Adipocyte (in vitro differentiated cells): Measurements from ENCODE around the gene TTC3.

Experiments
- DNase-seq: peaks from one replicate; pipeline ENCODE4 v3.0.0-alpha.2; 2015; ENCODE audit warnings: low read depth
- H3K27me3 ChIP-seq: replicated peaks from 2 replicates; pipeline ENCODE4 v1.7.0; 2013; ENCODE audit warnings: mild to moderate bottlenecking, low read length, moderate library complexity; ENCODE audit not compliant: control insufficient read depth, insufficient read depth
- H3K36me3 ChIP-seq: 2 replicates; pipeline ENCODE4 v1.7.0; 2013; ENCODE audit warnings: low read length, mild to moderate bottlenecking, moderate library complexity; ENCODE audit not compliant: control insufficient read depth, insufficient read depth, severe bottlenecking
- H3K4me1 ChIP-seq: 2 replicates; pipeline ENCODE4 v1.7.0; 2013; ENCODE audit warnings: mild to moderate bottlenecking, low read length, moderate library complexity; ENCODE audit not compliant: control insufficient read depth, insufficient read depth
- H3K4me3 ChIP-seq: 2 replicates; pipeline ENCODE4 v1.7.0; 2013; ENCODE audit warnings: mild to moderate bottlenecking, low read length, moderate library complexity
- H3K9ac ChIP-seq: 2 replicates; pipeline ENCODE4 v1.7.0; 2013; ENCODE audit warnings: mild to moderate bottlenecking, low read length, moderate library complexity
- H3K9me3 ChIP-seq: 2 replicates; pipeline ENCODE4 v1.7.0; 2013; ENCODE audit warnings: mild to moderate bottlenecking, low read length, moderate library complexity; ENCODE audit not compliant: control insufficient read depth

Gene TTC3

DNA sequence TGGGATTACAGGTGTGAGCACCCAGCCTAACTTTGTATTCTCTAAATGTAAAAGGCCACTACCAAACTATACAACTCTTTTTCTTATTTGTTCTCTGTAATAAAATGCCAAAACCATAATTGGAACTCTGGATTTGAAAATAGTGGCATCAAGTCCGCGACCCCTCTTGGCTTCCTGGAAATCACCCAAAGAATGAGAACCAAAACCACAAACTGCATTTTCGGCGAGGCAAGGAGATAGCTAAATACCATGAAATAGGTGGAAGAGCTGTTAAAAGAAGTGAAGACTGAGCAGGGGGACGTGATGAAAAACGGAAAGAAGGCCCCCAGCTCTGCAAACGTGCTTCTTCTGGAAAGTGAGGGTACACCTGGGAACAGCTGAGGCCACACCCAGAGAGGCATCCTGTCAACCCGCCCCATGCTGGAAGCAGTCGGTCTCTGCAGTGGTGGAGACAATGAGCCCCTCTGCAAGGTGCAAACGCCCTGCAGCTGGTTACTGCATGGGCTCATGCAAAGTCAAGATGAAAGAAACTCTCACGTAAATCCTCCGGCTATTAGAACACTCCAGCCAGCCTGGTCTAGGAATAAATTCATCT, 171.5 kb downstream of the TTC3 start:
- Histone ChIP-seq H3K27me3 (no peaks in the 10 kb centered on the region), H3K4me1 (peaks cover 10% of the 10 kb centered on the region), H3K9ac (no peak overlapping the region), H3K36me3 (peaks cover 14% of the 10 kb centered on the region), H3K4me3 (no peak overlapping the region), H3K9me3 (no peaks in the 10 kb centered on the region)
- no peak for DNase-seq

DNA sequence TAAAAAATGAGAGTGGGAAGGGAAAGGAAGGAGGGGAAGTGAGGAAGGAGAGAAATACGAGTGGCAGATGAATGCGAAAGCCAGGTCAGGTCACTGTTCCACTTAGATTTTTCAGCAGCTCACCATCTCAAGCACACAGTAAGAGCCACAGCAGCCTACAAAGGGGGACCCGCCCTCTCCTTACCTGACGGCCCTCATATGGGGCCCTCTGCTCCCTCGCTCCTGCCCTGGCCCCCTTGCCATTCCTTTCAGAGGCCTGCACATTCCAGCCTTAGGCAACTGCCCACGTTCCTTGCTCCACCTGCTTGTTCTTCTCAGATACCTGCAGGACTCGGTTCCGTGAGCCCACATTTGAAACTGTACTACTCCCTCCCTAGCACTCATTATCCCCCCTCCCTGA, 172.1 kb downstream of the TTC3 start:
- no peak for DNase-seq
- H3K9ac ChIP-seq: no peak overlapping the region
- H3K4me1 ChIP-seq: peaks cover 11% of the 10 kb centered on the region
- no peaks in the 10 kb centered on the region for H3K27me3 ChIP-seq
- peaks cover 13% of the 10 kb centered on the region for H3K36me3 ChIP-seq
- no peaks in the 10 kb centered on the region for H3K9me3 ChIP-seq
- H3K4me3 ChIP-seq: no peak overlapping the region

DNA sequence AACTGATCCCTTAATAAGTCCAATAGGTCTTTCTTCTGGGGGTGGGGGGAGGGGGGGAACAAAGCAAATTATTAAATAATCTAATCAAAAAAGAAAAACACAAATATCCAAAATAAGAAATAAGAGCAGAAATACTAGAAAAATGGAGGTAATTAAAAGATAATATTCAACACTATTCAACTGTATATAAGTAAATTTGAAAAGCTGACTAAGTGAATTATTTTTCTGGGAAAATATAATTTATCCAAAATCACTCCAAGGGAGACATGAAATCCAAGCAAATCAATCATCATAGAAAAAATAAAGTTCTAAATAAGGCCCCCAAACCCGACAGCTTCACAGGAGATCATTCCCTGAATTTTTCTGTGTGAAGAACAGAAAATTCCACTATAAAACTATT, 175.2 kb downstream of the TTC3 start:
- Histone ChIP-seq H3K27me3 (no peaks in the 10 kb centered on the region), H3K9ac (no peak overlapping the region), H3K4me3 (no peak overlapping the region), H3K9me3 (no peaks in the 10 kb centered on the region), H3K4me1 (peaks cover 21% of the 10 kb centered on the region), H3K36me3 (peaks cover 2% of the 10 kb centered on the region)
- no peak for DNase-seq

DNA sequence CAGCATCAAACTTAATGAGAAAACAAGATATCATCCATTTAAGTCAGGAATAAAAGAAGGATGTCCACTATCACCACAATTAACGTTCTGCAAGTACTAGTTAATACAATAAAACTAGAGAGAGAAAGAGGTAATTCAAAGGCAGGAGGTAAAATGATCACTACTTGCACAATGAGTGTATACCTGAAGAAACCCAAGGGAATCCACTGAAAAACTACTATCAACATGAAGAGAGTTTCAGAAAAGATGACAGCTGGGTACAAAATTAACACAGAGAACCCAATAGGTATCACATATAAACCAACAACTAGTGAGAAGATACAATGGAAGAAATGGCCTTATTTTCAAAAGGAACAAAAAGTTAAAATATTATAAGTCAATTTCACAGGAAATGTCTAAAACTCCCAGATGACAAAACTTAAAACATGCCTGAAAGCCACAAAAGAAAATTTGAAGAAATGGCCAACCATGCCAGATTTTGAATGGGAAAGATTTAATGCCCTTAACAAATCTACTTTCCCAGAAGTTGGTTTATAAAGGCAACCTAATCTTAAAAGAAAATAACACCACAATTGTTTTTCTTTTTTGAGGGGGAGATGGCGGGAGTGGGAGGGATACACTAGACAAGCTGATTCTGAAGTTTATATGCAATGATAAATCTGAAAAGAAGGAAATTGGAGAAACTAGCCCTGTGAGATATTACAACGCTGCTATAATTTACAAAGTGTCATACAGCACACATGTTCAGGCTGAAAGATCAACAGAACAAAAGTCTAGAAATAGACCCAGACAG, 176.3 kb downstream of the TTC3 start:
- H3K4me1 ChIP-seq: peaks cover 21% of the 10 kb centered on the region
- DNase-seq: peak; percentile 18

DNA sequence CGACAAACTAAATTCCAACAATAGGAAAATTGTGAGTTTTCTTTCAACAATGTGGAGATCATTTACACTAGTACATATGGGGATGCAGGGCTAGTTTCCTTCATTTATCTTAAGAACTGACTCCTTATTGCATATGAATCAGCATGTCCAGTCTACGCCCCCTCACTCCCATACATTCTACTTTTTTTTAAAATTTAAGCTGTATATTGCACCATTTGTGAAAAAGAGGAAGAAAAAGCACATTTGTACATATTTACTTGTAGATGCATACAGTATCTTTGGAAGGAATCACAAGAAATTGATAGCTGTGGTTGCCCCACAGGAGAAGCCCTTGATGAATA, 178.2 kb downstream of the TTC3 start:
- no peaks in the 10 kb centered on the region for H3K9me3 ChIP-seq
- H3K27me3 ChIP-seq: no peaks in the 10 kb centered on the region
- H3K4me3 ChIP-seq: peak overlapping the region; percentile 44
- peaks cover 21% of the 10 kb centered on the region for H3K4me1 ChIP-seq
- no peaks in the 10 kb centered on the region for H3K36me3 ChIP-seq
- DNase-seq: no peak
- no peak overlapping the region for H3K9ac ChIP-seq

More for the DNA sequence above, 176.3 kb downstream of the TTC3 start:
- H3K9me3 ChIP-seq: no peaks in the 10 kb centered on the region
- no peaks in the 10 kb centered on the region for H3K27me3 ChIP-seq
- H3K9ac ChIP-seq: no peak overlapping the region
- H3K36me3 ChIP-seq: no peaks in the 10 kb centered on the region
- H3K4me3 ChIP-seq: no peak overlapping the region
